HL-60/S4 (cell line): ENCODE data around the gene YOD1.

ENCODE experiments used
- in situ Hi-C: fragments of 300-500 bp; cut with MboI; formaldehyde crosslinking; loops from 2 replicates; pipeline ENCODE4 v1.14.3; 2022; ENCODE audit warnings: low sequenced_read_pairs

YOD1 gene

DNA sequence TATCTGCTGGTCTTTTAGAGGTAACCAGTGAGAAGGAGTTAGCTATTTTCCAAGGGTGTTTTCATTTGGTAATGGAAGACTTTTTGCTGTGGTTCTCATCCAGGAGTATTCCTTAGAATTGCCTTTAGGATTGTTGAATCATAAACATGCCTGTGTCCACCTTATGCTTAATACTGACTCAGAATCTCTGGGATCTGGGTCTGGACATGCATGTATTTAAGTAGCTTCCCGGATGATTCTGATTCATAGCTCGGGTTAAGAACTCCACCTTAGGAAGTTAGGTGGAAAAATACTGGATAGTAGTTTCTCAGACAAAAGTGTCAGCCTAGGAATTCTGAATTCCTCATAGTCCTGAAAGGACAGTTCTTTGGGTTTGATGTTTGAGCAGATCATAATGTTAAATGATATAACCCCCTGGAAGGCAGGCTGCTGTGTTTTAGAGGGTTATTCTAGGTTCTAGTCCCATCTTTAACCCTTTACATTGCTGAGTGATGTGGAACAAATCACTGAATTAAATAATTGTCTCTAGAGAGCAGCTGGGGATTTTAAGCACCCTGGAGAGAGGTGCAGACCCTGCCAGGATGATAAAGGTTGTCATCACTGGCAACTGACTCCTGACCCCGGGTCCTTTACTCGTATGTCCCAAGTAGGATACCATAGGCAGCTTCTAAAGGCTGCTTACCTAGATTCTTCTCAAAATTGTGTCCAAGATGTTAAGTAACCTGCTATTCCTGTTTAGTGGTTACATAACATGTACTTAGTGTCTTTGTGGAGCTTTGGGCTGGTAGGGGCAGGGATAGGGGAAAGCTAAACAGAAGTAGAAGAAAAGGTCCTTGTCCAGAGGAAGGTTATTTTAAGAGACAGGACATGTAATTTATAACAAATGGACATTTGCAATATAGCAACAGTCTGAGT lies 23.2 kb upstream of the YOD1 start:
- in situ Hi-C loops = loop anchor here (10.0 kb wide), 1 partner anchor 139 kb away; no protein-coding TSS in a partner anchor

DNA sequence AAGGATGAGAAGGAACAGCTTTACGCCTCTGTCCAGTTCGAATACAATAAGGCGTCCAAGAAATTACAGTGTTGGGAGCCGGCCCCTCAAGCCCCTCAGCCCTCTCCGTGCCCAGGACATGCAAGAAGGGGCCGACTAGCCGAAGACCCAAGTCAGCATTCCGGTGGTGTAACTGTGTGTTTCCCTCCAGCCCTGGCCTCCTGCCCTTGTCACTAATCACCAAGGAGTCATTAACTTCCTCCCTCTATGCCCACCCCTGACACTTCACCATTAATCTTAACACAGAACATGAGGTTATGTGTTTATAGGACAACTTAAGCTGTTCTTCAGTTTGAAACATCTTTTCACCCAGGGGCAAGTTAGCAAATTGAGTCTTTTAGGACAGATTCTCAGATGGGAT lies 21.2 kb upstream of the YOD1 start:
- in situ Hi-C loops = loop anchor here (10.0 kb wide), 1 partner anchor 137 kb away; no protein-coding TSS in a partner anchor

DNA sequence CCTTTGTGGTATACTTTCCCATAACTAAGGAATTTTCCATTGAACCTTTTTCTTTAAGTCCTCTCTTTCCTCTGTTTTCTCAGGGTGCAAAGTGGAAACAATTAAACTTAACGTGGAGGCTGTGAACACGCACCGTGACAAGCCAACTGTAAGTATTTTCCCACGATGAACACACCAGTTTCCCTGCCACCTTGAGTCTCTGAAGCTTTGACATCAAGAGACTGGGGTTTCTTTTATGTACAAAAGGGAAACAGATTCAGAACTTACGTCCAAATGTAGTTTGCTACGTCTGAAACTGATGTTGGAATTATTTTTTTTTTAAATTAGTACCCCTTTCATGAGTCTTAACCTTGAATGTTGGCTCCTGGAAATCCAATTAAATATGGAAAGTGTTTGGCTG lies 20.4 kb upstream of the YOD1 start:
- in situ Hi-C loops = loop anchor here (10.0 kb wide), 1 partner anchor 137 kb away; no protein-coding TSS in a partner anchor

DNA sequence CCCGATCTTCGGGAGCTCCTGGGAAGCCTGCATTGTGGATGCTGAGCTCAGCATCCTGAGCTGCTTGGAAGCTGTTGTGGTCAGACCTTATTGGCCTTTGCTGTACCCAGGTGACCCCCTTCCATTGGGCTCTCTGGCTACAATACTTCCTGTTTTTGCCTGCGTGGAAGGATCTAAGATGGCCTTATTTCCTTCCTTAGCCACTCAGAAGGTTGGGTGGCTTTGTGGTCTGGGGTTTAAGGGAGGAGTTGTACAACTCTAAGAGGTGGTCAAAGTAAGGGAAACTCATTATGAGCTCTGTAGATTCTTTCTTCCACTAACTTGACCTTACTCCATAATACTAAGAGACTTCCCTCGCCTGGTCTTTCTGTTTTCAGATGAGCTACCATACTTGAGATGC lies 19.8 kb upstream of the YOD1 start:
- in situ Hi-C loops = loop anchor here (10.0 kb wide), 1 partner anchor 136 kb away; no protein-coding TSS in a partner anchor

DNA sequence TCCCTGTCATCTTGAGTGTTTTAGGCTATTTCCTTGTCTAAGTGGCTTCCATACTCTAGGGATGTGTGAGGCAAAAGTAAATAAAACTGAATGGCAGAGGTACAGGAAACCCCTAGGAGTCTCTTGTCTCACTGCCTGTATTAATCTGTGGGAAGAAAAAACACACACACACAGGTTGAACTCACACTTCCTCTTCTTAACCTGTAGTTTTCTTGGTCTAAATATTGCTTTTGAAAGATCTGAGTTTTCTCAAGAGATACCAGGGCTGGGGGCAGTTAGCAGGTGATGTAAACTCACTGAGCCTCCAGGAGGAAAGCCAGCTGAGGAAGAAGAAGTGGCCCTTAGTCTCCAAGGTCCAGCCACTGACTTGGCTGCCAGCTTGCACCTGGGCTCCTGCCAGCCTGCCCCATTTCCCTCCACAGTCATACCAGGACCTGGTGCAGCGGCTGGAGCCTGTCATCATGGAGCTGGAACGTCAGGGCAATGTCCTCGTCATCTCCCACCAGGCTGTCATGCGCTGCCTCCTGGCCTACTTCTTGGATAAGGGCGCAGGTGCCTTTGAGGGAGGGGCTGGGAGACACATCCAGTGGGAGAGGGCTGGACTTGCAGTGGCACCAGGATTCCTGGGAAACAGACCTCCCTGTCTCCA lies 19.0 kb upstream of the YOD1 start:
- in situ Hi-C loops = loop anchor here (10.0 kb wide), 1 partner anchor 135 kb away; no protein-coding TSS in a partner anchor

DNA sequence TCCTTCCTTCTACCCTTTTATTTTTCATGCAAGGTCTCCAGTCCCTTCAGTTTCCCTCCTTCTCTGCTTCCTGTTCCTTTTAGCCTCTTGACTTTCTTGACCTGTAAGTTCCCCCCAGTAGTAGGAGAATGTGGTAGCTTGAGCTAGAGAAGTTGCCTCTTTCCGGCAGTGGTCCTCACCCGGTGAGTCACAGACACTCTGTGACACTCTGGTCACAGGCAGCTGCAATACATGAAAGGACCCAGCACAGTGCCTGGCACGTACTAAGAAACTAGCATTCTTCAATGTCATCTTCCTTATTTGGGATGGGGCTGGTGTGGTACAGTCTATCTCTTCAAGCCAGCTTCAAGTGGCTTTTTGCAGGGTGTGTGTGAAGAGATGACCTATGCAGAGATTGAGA lies 18.1 kb upstream of the YOD1 start:
- in situ Hi-C loops = no loop called here

DNA sequence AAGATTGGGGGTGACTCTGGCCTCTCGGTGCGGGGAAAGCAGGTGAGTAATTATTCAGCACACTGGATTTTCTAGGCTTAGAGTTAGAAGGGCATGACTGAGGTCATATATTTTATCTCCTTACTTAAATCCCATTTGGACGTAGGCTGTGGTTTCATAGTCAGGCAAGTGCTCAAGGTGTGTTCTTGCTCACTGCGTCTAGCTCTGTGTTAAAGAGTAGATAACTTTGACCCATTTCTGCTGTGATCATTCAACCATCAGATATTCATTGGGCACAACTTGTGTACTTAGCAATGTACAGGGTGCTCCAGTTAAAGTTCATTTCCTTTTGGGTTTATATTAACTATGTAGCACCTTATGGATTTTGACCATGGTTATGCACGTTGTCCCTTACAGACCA lies 16.7 kb upstream of the YOD1 start:
- in situ Hi-C loops = no loop called here

DNA sequence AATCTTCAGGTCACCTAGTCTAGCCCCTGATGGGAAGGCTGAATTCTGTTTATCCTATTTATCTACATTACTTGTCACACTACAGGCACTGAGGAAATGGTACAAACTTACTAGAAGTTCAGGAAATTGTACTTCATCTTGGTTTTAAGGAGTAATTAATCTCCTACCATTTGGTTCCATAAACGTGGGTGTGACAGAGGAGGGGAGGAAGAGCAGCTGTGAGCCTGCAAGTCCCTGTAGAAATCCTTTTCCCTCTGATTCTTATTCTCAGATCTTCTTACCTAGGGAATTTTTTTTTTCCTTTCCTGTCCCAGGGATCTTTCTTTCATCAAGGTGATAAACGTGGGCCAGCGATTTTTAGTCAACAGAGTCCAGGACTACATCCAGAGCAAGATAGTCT lies 16.2 kb upstream of the YOD1 start:
- in situ Hi-C loops = no loop called here

DNA sequence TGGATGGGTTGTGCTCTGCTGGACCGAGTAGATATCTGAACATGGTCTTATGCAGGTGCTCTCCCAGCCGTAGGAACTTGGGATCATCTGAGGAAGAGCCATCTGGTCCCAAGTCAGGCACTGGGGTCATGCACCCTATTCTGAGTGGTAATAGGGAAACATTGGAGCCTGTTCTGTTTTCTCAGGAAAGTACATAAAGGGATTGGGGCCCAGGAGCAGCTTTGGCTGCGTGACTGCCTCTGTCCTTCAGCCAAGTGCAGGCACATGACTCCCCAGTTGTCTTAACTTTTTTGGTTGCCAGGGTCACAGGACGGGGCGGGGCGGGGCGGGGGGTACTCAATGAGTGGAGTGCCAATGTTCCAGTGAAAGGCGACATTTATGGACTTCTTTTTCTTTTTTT lies 13.6 kb upstream of the YOD1 start:
- in situ Hi-C loops = no loop called here

DNA sequence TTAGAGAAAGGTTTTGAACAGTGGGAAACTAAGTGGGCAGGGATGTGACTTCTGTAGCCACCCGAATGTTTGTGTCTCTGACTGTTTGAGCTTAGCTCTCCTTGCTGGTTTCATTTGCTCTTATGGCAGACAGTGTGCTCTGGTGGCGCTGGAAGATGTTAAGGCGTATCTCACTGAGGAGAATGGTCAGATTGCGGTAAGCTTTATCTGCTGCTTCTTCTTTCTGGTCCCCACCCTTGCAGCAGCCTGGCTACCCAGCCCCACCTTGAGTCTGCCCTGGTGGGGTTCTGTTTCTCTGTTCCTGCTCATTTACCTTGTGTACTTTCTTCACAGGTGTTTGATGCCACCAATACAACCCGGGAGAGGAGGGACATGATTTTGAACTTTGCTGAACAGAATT lies 12.0 kb upstream of the YOD1 start:
- in situ Hi-C loops = no loop called here

DNA sequence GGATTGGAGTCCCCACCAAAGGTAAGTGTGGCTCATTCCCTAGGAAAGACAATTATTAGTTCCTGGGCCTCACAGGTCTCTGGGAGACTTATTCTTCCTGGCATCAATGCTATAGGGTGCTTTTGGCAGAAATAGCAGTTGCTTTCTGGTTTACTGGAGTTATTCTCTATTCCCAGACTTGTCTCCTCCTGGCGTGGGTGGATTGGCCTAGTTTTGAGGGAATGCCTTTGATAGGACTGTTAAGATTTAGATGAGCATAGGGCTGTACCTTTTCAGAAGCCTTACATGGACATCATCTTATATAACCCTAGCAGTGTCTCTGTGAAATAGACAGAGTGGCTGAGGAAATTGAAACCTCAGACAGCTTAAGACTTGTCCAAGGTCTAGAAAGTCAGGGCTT lies 11.1 kb upstream of the YOD1 start:
- in situ Hi-C loops = no loop called here

DNA sequence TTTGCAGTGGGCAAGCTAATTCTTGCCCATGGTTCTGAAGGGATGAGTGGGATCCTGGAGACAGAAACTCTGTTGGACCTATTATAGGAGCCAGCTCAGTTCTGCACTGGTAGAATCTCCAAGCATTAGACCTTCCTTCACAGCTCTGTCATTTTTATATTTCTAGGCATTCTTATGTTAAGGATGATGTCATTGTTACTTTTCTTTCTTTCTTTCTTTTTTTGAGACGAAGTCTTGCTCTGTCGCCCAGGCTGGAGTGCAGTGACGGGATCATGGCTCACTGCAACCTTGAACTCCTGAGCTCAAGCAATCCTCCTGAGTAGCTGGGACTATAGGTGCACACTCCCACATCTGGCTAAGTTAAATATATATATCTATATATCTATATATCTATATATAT lies 9.6 kb upstream of the YOD1 start:
- in situ Hi-C loops = no loop called here

DNA sequence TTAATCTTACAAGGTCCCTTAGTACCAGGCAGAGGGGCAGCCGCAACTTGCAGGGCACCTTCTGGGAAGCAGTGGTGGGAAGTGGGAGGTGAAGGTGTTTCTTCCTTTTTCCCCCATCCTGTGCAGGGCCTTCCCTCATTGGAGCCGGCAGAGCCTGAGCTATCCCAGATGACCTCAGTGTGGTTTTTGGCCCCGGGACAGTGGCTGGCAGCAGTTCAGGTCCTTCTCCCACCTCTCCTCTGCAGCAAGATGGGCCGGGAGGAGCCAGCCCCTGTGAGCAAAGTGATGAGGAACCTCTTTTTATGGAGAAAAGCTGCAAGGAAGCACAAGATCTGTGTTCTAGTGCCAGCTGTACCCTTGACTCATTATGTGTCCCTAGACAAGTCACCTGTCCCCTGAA lies 8.9 kb upstream of the YOD1 start:
- in situ Hi-C loops = no loop called here

DNA sequence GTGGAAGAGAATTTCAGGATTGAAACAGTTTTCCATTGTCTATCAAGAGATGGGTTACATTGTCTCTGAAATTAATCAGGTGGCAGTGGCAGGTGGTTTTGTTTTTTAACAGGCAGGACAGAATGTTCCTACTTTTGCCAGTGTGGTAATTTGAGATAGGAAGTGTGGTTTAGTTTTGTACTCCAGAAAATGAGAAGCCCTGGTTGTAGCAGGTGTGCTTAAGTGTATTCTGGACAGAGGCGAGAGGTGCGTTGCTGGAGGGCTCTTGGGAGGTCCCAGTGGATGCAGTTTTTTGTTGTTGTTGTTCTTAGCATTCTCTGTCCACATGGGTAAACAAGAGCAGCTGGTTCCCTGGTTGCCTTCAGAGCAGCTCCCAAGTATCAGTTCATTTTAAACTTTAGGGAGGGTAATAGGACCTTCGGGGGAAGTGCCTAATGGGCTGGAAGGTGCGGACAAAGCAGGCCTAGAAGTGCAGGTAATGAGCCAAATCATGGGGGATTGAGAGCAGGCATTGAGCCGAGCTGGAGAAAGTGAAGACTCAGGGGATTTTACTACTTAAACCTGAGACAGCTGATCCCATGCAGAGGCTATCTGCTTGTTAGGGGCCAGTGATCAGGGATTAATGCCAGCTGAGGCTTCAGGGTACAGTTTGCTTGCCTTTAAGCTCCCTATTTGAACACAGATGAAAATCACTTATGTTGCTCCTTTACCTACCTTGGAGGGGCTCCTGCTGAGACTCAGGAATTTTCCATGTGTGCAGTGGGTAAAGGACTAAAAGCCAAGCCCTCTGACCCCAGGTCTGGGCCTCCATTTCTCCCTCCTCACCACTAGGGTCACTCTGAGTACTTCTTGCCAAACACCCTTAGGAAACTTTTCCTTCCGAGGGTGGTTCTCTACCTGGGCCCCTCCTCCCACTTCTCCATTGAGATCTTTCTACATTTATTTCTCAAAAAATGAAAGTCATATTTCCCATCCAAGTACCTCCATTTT lies 8.2 kb upstream of the YOD1 start:
- in situ Hi-C loops = no loop called here

DNA sequence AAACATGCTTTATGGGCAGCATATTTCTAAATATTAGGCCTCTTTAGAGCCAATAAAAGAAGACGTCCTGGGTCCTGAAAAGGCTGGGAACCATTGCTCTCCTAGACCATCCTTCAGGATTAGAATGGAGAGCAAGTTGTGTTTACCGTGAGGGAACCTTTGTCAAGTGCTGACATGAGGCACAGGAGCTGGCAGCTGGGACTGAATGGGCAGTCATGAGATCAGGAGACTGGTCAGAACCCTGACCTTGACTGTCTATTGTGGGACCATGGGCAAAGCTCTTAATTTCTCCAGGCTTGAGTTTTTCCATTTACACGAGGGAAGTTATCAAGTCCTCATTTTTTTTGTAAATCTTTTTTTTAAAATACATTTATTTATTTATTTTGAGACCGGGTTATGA lies 7.2 kb upstream of the YOD1 start:
- in situ Hi-C loops = no loop called here

DNA sequence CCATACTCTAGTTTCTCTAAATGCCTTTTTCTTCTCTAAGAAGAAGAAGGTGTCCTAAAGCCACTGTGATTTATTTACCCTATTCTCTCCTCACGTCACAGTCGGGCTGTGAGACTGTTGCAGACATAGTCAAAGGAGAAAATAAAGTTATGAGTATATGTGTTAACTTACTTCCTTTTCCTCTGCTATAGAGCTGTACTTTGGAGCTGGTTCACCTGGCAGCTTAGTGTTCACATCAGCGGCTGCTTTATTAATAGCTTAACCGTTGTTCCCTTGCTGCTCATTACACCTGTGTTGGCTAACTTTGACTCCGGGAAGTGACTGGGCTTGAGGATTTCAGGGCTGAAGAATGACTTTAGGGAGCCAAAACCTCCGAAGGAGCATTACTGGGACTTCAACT lies 5.7 kb upstream of the YOD1 start:
- in situ Hi-C loops = no loop called here

DNA sequence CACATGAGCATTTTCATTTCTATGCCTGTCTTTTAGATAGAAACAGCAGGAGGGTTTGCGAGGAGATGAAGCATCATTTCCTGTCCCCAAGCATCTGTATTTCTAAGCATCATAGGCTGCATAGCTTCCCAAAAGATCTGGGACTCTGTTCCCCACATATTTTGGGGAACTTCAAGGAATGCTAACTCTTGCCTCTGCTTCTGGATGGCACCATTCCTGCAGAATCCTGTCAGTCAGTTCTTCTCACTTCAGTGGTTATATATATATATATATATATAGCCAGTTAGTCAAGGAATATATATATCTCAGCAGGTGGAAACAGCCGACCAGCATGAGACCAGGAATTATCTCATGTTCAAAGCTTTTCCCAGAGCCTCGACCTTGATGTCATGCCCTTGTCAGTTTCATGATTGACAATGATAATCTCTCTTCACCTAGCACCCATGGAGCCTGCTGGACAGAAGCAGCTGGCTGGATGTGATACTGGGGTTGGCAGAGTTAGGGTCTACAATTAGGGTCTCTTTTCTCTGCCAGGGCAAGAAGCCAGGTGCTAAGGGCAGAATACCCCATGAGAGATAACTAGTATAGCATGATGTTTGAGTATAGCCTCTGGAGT lies 4.5 kb upstream of the YOD1 start:
- in situ Hi-C loops = no loop called here

DNA sequence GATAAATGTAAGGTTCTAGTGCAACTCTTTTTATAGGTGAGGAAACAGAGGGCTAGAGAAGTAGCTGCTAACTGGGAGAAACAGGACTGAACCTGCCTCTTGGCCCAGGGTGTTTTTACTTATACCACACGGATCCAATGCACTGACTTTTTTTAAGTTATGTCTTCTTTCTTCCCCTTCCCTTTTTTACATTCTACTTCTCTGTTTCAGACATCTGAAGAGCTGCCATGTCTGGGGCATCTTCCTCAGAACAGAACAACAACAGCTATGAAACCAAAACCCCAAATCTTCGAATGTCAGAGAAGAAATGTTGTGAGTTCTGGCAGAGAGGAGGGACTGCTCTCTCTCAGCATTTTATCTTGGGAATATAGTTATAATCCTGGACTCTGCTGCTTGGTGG lies 3.5 kb upstream of the YOD1 start:
- in situ Hi-C loops = no loop called here

DNA sequence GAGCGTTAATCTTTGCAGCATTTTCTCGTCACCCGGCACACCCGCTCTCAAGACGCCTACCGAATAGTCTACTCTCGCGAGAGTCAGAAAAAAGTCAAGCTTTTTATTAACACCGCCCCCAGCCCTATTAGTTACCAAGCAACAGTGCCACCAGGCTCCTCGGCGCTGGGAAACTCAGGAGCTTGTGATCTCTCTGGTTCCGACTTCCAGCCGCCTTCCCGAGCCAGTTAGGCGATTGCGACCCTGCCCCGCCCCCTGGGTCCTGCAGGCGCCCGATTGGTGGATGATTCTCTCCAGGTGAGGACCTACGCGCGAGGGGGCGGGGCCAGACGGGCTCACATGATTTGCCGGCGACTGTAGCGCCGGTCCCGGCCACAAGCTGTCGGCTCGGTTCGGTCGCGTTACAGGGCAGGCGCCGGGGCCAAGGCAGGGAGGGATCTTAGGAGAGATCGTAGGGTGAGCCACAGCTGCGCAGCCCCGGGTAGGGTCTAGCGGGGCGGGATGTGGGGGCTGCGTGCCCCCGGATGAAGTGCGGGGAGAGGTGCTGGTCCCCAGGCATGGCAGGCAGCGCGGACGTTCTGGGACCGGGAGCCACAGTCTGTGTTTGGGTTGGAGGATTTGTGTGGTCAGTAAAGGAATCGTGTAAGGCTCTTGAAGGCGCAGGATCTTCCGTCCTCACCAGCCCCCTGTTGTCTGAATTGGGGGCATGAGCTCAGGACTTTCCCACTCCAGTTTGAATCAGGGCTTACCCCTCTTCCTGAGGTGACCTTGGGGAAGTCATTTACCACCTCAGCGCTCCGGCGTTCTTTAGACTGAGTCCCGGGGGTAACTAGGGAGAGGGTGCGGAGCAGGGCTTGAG lies 2.1 kb upstream of the YOD1 start, which contains the start of gene PFKFB2:
TSS of gene PFKFB2 (plus strand) at position 365 of the 859 bp plus-strand sequence. CDS start 1,443 bp downstream, outside the sequence.
- in situ Hi-C loops = no loop called here
